Fibroblast of upper back skin (primary cell): ENCODE measurements around the gene IL1RAPL1.

Experiments used
- DNase-seq: peaks from one replicate; pipeline ENCODE4 v3.0.0-alpha.2; 2013

IL1RAPL1 gene

GRCh38 chrX:29136904-29137303 lies 549.7 kb downstream of the IL1RAPL1 start:
- DNase-seq, result no peak

- DNase-seq, result no peak
Observed at GRCh38 chrX:29138003-29138402, 550.8 kb downstream of the IL1RAPL1 start.

GRCh38 chrX:29143356-29143755 lies 556.1 kb downstream of the IL1RAPL1 start:
- peak; percentile 13 for DNase-seq

- DNase-seq, result peak; percentile 1
Observed at GRCh38 chrX:29143756-29144155, 556.5 kb downstream of the IL1RAPL1 start.

GRCh38 chrX:29145316-29145715 lies 558.1 kb downstream of the IL1RAPL1 start:
- peak; percentile 0 for DNase-seq

GRCh38 chrX:29148511-29148910 lies 561.3 kb downstream of the IL1RAPL1 start:
- DNase-seq, result no peak

GRCh38 chrX:29155286-29155685 lies 568.0 kb downstream of the IL1RAPL1 start:
- no peak for DNase-seq

- no peak for DNase-seq
Observed at GRCh38 chrX:29172880-29173279, 585.6 kb downstream of the IL1RAPL1 start.

- DNase-seq, result no peak
Observed at GRCh38 chrX:29187264-29187663, 600.0 kb downstream of the IL1RAPL1 start.

- no peak for DNase-seq
Observed at GRCh38 chrX:29196501-29196900, 609.3 kb downstream of the IL1RAPL1 start.

GRCh38 chrX:29215251-29215650 lies 628.0 kb downstream of the IL1RAPL1 start:
- DNase-seq, result no peak

- DNase-seq, result peak; percentile 12
Observed at GRCh38 chrX:29225670-29226069, 638.4 kb downstream of the IL1RAPL1 start.

- DNase-seq, result no peak
Observed at GRCh38 chrX:29229802-29230201, 642.6 kb downstream of the IL1RAPL1 start.

- no peak for DNase-seq
Observed at GRCh38 chrX:29231800-29232199, 644.6 kb downstream of the IL1RAPL1 start.

GRCh38 chrX:29233592-29234183 lies 646.4 kb downstream of the IL1RAPL1 start:
- no peak for DNase-seq

GRCh38 chrX:29237972-29238371 lies 650.7 kb downstream of the IL1RAPL1 start:
- no peak for DNase-seq

GRCh38 chrX:29241809-29242208 lies 654.6 kb downstream of the IL1RAPL1 start:
- no peak for DNase-seq

GRCh38 chrX:29242856-29243255 lies 655.6 kb downstream of the IL1RAPL1 start:
- DNase-seq, result no peak

GRCh38 chrX:29243942-29244341 lies 656.7 kb downstream of the IL1RAPL1 start:
- no peak for DNase-seq

GRCh38 chrX:29254515-29254914 lies 667.3 kb downstream of the IL1RAPL1 start:
- DNase-seq, result no peak

GRCh38 chrX:29257521-29257920 lies 670.3 kb downstream of the IL1RAPL1 start:
- DNase-seq, result peak; percentile 88

- no peak for DNase-seq
Observed at GRCh38 chrX:29269390-29269789, 682.1 kb downstream of the IL1RAPL1 start.

GRCh38 chrX:29274517-29274916 lies 687.3 kb downstream of the IL1RAPL1 start:
- no peak for DNase-seq

GRCh38 chrX:29275928-29276327 lies 688.7 kb downstream of the IL1RAPL1 start:
- DNase-seq, result no peak

GRCh38 chrX:29281078-29281742 lies 694.0 kb downstream of the IL1RAPL1 start:
- DNase-seq, result no peak
